ENCODE measurements around the gene UCP2.
A peak's percentile ranks its signal among the peaks of the same experiment; 100 is the strongest.

UCP2 gene

DNA sequence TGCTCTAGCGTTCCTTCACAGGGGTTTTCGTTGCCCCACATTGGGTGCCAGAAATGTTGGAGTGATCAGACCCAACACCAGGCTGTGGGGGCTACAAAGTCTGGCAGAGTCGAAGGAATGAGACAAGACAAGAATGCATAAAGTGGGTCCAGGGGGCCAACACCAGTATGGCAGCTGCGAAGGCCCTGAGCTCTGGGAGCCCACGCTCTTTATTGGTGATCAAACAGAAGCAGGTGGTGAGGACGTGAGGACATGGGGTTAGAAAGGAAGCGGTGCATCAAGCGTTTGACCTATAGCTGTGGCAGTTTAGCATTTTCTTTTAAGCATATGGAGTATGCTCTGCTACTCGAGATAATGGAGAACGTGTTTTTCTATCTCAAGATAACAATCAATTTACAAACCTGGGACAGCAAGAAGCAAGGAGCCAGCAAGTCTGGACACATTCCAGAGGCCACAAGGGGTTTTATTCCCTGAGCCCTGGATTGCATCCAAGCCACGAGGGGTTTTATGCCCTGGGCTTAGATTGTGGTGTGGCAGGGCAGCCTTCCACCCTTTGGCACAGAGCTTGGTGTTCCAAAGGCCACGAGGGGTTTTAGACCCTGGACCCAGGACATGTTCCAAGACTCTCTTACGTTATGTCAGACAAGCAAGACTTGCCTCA lies 35.7 kb downstream of the UCP2 start:
- H3K27me3 ChIP-seq (ENCODE audit: insufficient read depth, low read length), result no peaks in the 10 kb centered on the region
- H3K36me3 ChIP-seq (ENCODE audit: control insufficient read depth in 1 of 2, insufficient read depth in 2 of 2, low read length in 2 of 2), result peaks cover 3 to 5% of the 10 kb centered on the region in 2 experiments
- H2BK120ac ChIP-seq (ENCODE audit: insufficient read depth, low read length, poor library complexity), result no peak overlapping the region
- H2BK5ac ChIP-seq (ENCODE audit: low read depth, low read length, poor library complexity), result no peak overlapping the region
- no peaks in the 10 kb centered on the region for H3K79me2 ChIP-seq (ENCODE audit: control insufficient read depth, insufficient read depth, low read length, poor library complexity)
- H2AK5ac ChIP-seq (ENCODE audit: low read length), result no peak overlapping the region
- no peak overlapping the region for H3K14ac ChIP-seq (ENCODE audit: low read length)
- no peaks in the 10 kb centered on the region for H3K79me1 ChIP-seq (ENCODE audit: low read length)
- no peak overlapping the region for H3K18ac ChIP-seq (ENCODE audit: low read length)
- no peak overlapping the region for H3K9ac ChIP-seq (ENCODE audit: low read length)
- no peak overlapping the region for H4K91ac ChIP-seq (ENCODE audit: low read depth, low read length)
- H3K4me3 ChIP-seq (ENCODE audit: low read depth, low read length), result no peak overlapping the region
- H3K9me3 ChIP-seq (ENCODE audit: insufficient read depth, low read depth, low read length), result peaks cover 8% of the 10 kb centered on the region
- H3K4me1 ChIP-seq (ENCODE audit: control insufficient read depth in 1 of 2, insufficient read depth in 2 of 2, low read length in 2 of 2), result no peaks in the 10 kb centered on the region
- H3K4ac ChIP-seq (ENCODE audit: low read depth, low read length), result no peak overlapping the region
- WGBS (ENCODE audit: extremely low coverage, insufficient coverage, insufficient read length), result no CpG with 5 or more reads among the region's 13 CpGs
- no peak overlapping the region for H2BK12ac ChIP-seq (ENCODE audit: low read length)
- H3K4me2 ChIP-seq (ENCODE audit: low read length), result no peak overlapping the region
- H4K8ac ChIP-seq (ENCODE audit: low read depth, low read length), result no peak overlapping the region
- H2AFZ ChIP-seq (ENCODE audit: insufficient read depth, low read length, poor library complexity), result no peak overlapping the region
- no peak overlapping the region for H3K23ac ChIP-seq (ENCODE audit: low read length)
- no peak overlapping the region for H4K12ac ChIP-seq (ENCODE audit: low read depth, low read length)
- peak in 1 of 2 donors; percentile 11 for DNase-seq
- H3K27ac ChIP-seq (ENCODE audit: low read depth, low read length), result no peak overlapping the region

DNA sequence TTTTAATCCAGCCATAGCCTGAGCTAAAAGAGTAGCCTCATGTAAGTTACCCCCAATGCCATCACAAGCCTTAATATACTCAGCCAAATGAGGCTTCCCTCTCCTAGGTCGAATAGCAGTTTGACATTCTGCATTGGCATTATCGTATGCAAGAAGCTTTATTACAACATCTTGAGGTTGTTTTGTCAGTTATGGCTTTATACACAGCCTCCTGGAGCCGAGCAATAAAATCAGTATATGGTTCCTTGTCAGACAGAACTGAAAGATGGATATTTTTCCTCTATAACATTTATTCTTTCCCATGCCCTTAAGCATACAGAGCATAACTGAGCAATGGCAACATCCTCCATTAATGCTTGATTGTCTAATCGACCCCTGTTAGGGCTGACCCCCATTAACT lies 37.2 kb downstream of the UCP2 start:
- no peak for DNase-seq
- Histone ChIP-seq H2AFZ (ENCODE audit: insufficient read depth, low read length, poor library complexity) (no peak overlapping the region), H3K36me3 (ENCODE audit: control insufficient read depth in 1 of 2, insufficient read depth in 2 of 2, low read length in 2 of 2) (peaks cover 3 to 8% of the 10 kb centered on the region in 2 experiments), H2AK5ac (ENCODE audit: low read length) (no peak overlapping the region), H3K9me3 (ENCODE audit: insufficient read depth, low read depth, low read length) (peaks cover 11% of the 10 kb centered on the region), H3K79me2 (ENCODE audit: control insufficient read depth, insufficient read depth, low read length, poor library complexity) (no peaks in the 10 kb centered on the region), H4K8ac (ENCODE audit: low read depth, low read length) (no peak overlapping the region), H4K91ac (ENCODE audit: low read depth, low read length) (no peak overlapping the region), H2BK5ac (ENCODE audit: low read depth, low read length, poor library complexity) (no peak overlapping the region), H3K4ac (ENCODE audit: low read depth, low read length) (no peak overlapping the region), H3K23ac (ENCODE audit: low read length) (no peak overlapping the region), H3K18ac (ENCODE audit: low read length) (no peak overlapping the region), H3K79me1 (ENCODE audit: low read length) (no peaks in the 10 kb centered on the region), H3K14ac (ENCODE audit: low read length) (no peak overlapping the region), H4K12ac (ENCODE audit: low read depth, low read length) (no peak overlapping the region), H3K27ac (ENCODE audit: low read depth, low read length) (no peak overlapping the region), H3K4me1 (ENCODE audit: control insufficient read depth in 1 of 2, insufficient read depth in 2 of 2, low read length in 2 of 2) (no peaks in the 10 kb centered on the region), H2BK12ac (ENCODE audit: low read length) (no peak overlapping the region), H3K4me2 (ENCODE audit: low read length) (no peak overlapping the region), H3K9ac (ENCODE audit: low read length) (no peak overlapping the region), H3K4me3 (ENCODE audit: low read depth, low read length) (no peak overlapping the region), H3K27me3 (ENCODE audit: insufficient read depth, low read length) (no peaks in the 10 kb centered on the region), H2BK120ac (ENCODE audit: insufficient read depth, low read length, poor library complexity) (no peak overlapping the region)
- no CpG with 5 or more reads among the region's 4 CpGs for WGBS (ENCODE audit: extremely low coverage, insufficient coverage, insufficient read length)

DNA sequence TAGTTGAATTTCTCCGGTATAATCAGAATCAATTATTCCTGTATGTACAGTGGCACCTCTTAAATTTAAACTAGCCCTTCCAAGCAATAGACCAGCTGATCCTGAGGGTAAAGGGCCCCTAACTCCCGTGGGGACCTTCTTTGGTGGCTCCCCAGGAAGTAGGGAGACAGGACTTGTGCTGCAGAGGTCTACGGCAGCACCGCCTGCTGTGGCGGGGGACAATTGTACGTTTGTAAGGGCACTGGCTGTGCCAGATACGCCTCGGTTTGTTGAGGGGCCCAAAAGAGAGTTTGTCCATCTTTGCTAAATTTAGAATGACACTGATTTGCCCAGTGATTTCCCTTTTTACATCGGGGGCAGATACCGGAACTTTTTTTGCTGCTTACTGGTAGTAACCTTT lies 37.7 kb downstream of the UCP2 start:
- peaks cover 3 to 8% of the 10 kb centered on the region in 2 experiments for H3K36me3 ChIP-seq (ENCODE audit: control insufficient read depth in 1 of 2, insufficient read depth in 2 of 2, low read length in 2 of 2)
- H3K18ac ChIP-seq (ENCODE audit: low read length), result no peak overlapping the region
- DNase-seq, result no peak
- H3K79me2 ChIP-seq (ENCODE audit: control insufficient read depth, insufficient read depth, low read length, poor library complexity), result no peaks in the 10 kb centered on the region
- H2BK5ac ChIP-seq (ENCODE audit: low read depth, low read length, poor library complexity), result no peak overlapping the region
- no peak overlapping the region for H3K4ac ChIP-seq (ENCODE audit: low read depth, low read length)
- no peak overlapping the region for H3K27ac ChIP-seq (ENCODE audit: low read depth, low read length)
- no CpG with 5 or more reads among the region's 10 CpGs for WGBS (ENCODE audit: extremely low coverage, insufficient coverage, insufficient read length)
- no peak overlapping the region for H4K12ac ChIP-seq (ENCODE audit: low read depth, low read length)
- no peak overlapping the region for H3K9ac ChIP-seq (ENCODE audit: low read length)
- no peak overlapping the region for H2BK120ac ChIP-seq (ENCODE audit: insufficient read depth, low read length, poor library complexity)
- H3K79me1 ChIP-seq (ENCODE audit: low read length), result no peaks in the 10 kb centered on the region
- no peak overlapping the region for H3K4me3 ChIP-seq (ENCODE audit: low read depth, low read length)
- H3K9me3 ChIP-seq (ENCODE audit: insufficient read depth, low read depth, low read length), result peaks cover 11% of the 10 kb centered on the region
- H4K8ac ChIP-seq (ENCODE audit: low read depth, low read length), result no peak overlapping the region
- no peak overlapping the region for H3K4me2 ChIP-seq (ENCODE audit: low read length)
- no peak overlapping the region for H4K91ac ChIP-seq (ENCODE audit: low read depth, low read length)
- no peak overlapping the region for H2AFZ ChIP-seq (ENCODE audit: insufficient read depth, low read length, poor library complexity)
- H3K14ac ChIP-seq (ENCODE audit: low read length), result no peak overlapping the region
- no peak overlapping the region for H3K23ac ChIP-seq (ENCODE audit: low read length)
- H2AK5ac ChIP-seq (ENCODE audit: low read length), result no peak overlapping the region
- no peaks in the 10 kb centered on the region for H3K4me1 ChIP-seq (ENCODE audit: control insufficient read depth in 1 of 2, insufficient read depth in 2 of 2, low read length in 2 of 2)
- no peaks in the 10 kb centered on the region for H3K27me3 ChIP-seq (ENCODE audit: insufficient read depth, low read length)
- H2BK12ac ChIP-seq (ENCODE audit: low read length), result no peak overlapping the region

DNA sequence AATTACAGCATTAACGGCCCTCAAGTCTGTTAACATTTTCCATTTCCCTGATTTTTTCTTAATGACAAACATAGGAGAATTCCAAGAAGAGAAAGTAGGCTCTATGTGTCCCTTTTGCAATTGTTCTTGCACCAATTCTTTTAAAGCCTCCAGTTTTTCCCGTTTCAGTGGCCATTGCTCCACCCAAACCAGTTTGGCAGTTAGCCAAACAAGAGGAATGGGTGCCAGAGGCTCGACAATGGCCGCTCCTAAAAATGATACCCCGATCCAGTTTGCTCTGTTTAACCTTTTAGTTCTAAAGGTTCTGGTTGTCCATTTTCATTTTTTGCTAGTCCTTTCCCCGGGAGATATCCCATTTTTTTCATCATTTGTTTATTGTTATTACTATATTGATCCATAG lies 38.6 kb downstream of the UCP2 start:
- H3K27me3 ChIP-seq (ENCODE audit: insufficient read depth, low read length), result no peaks in the 10 kb centered on the region
- no CpG with 5 or more reads among the region's 6 CpGs for whole genome bisulfite sequencing (ENCODE audit: extremely low coverage, insufficient coverage, insufficient read length)
- no peaks in the 10 kb centered on the region for H3K4me1 ChIP-seq (ENCODE audit: control insufficient read depth in 1 of 2, insufficient read depth in 2 of 2, low read length in 2 of 2)
- H3K14ac ChIP-seq (ENCODE audit: low read length), result no peak overlapping the region
- no peak overlapping the region for H3K27ac ChIP-seq (ENCODE audit: low read depth, low read length)
- peaks cover 11% of the 10 kb centered on the region for H3K9me3 ChIP-seq (ENCODE audit: insufficient read depth, low read depth, low read length)
- no peak overlapping the region for H3K23ac ChIP-seq (ENCODE audit: low read length)
- no peak overlapping the region for H3K4me3 ChIP-seq (ENCODE audit: low read depth, low read length)
- DNase-seq, result peak in 1 of 2 donors; percentile 45
- H4K8ac ChIP-seq (ENCODE audit: low read depth, low read length), result no peak overlapping the region
- H3K18ac ChIP-seq (ENCODE audit: low read length), result no peak overlapping the region
- H2BK120ac ChIP-seq (ENCODE audit: insufficient read depth, low read length, poor library complexity), result no peak overlapping the region
- no peaks in the 10 kb centered on the region for H3K79me1 ChIP-seq (ENCODE audit: low read length)
- no peak overlapping the region for H2BK12ac ChIP-seq (ENCODE audit: low read length)
- peaks cover 3 to 8% of the 10 kb centered on the region in 2 experiments for H3K36me3 ChIP-seq (ENCODE audit: control insufficient read depth in 1 of 2, insufficient read depth in 2 of 2, low read length in 2 of 2)
- no peak overlapping the region for H2BK5ac ChIP-seq (ENCODE audit: low read depth, low read length, poor library complexity)
- H2AFZ ChIP-seq (ENCODE audit: insufficient read depth, low read length, poor library complexity), result no peak overlapping the region
- H3K4me2 ChIP-seq (ENCODE audit: low read length), result no peak overlapping the region
- H3K79me2 ChIP-seq (ENCODE audit: control insufficient read depth, insufficient read depth, low read length, poor library complexity), result no peaks in the 10 kb centered on the region
- H2AK5ac ChIP-seq (ENCODE audit: low read length), result no peak overlapping the region
- H3K9ac ChIP-seq (ENCODE audit: low read length), result no peak overlapping the region
- H3K4ac ChIP-seq (ENCODE audit: low read depth, low read length), result no peak overlapping the region
- H4K91ac ChIP-seq (ENCODE audit: low read depth, low read length), result no peak overlapping the region
- H4K12ac ChIP-seq (ENCODE audit: low read depth, low read length), result no peak overlapping the region
